GF-D8 (cell line): ENCODE data around the gene MAML3.

Experiments used
- DNase-seq: peaks from one replicate; lab custom pipeline; 2025; lab: John Stamatoyannopoulos, UW

The MAML3 gene

GRCh38 chr4:139686130-139686529 lies 467.9 kb downstream of the MAML3 start:
- DNase-seq, result no peak

DNA sequence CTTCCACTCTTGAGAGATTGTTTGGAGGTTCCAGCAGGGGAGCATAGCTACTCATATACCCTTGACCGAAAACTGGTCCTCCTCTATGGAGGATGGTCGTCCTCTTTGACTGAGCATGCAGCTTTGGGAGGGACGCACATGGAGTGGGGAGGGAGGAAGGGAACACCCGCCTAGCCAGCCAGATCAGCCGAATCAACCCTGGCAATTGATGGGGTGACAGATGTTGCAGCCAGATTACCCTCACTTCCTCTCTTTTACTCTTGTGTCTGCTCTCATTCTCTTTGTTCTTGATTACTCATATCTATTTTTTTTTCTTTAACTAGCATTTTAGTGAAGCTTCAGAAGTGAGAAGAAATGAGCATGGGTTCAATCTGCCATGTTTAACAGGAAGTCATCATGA lies 468.8 kb downstream of the MAML3 start:
- DNase-seq, result no peak

DNA sequence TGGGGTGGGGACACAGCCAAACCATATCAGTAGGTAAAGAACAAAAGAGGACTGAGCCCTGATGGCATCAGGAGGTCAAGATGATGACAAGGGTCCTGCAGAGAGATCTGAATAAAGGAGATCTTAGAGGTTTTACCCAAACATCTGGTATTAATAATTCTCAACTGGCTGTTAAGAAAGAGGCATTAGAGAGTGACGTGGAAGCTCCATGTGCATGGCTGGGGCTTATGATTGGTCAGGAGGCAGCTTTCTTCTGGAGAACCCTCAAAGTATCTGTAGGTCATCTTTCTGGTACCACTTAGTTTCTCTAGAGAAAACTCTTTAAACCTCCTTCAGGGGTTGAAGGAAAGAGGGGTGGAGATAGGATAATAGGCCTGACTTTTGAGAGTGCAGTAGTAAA lies 469.6 kb downstream of the MAML3 start:
- DNase-seq, result no peak

DNA sequence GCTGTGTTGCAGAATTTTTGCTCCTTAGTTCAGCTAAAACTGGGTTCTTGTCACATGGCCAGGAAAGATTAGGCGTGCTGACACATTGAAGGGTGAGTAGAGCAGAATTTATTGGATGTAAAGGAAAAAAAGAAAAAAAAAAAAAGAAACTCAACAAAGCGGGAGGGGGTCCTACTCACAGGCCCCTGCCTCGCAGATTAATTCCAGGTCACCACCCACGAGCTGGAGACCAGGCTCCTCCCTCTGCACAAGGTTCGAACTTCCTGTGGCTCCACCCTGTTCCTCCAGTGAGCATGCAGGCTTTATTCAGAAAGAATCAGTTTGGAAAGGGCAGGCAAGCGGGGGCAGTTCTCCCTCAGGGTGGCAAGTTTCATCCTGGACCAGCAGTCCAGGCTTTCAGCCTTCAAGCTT lies 471.2 kb downstream of the MAML3 start:
- DNase-seq, result no peak

DNA sequence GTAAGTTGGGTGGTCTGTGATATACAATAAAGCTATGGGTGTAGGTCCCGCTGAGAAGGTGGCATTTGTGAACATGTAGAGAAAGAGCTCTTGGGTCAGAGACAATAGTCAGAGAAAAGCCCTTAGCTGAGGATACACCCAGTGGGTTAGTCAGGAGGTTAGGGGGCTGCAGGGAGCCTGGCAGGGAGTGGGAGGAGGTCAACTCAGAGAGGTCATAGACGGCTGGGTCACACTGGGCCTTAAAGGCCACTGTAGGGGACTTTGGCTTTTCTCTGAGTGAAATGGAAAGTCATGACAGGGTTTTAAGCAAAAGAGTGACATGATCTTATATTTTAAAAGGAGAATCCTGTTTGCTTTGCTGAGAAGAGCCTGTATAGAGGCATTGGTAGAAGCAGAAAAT lies 471.7 kb downstream of the MAML3 start:
- no peak for DNase-seq

DNA sequence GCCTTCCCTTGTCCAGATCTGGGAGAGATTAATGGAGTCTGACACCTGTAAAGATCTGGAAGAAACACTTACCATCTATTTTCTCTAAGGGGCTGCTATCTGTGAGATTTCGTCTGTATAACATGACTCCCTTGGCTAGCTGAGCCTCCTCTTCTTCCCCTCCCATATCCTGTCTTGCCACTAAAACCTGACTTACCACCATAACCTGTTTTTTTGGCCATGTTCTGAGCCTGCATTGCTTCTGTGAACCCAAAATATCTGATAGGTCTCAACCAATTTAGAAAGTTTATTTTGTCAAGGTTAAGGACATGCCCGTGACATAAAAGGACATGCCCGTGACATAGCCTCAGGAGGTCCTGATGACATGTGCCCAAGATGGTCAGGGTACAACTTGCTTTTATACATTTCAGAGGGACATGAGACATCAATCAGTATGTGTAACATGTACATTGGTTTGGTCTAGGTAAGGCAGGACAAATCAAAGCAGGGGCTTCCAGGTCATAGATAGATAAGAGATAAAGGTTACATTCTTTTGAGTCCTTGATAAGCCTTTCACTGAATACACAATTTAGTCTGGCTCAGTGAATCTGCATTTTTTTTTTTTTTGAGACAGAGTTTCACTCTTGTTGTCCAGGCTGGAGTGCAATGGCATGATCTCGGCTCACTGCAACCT lies 476.9 kb downstream of the MAML3 start:
- DNase-seq, result no peak

DNA sequence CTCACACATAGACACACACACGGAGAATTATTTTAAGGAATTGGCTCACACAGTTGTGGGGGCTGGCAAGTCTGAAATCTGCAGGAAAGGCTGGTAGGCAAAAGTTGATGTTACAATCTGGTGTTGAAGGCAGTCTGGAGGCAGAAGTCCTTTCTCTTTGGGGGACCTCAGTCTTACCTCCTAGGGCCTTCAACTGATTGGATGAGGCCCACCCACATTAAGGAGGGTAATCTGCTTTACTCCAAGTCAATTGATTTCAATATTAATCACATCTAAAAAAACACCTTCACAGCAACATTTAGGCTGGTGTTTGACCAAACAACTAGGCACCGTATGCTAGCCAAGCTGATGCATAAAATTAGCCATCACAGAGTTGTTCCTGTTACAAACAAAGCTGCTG lies 477.6 kb downstream of the MAML3 start:
- DNase-seq, result no peak

DNA sequence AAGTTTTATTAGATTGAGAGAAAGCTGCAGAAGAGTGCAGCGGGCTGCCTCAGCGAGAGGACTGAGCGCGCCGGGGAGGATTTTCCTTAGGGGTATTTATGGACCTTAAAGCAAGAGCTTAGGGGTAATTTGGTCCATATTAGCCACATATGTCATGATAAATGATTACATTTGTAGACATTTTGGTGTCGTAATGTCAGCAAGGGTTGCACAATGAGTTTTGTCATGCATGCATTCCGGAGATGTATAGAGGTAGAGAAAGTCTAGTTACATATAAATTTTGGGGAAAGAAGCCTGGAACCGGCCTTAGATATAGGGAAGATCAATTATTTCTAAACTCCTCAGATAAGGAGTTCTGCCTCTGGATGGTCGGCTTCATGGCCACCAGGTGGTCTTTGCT lies 478.3 kb downstream of the MAML3 start:
- no peak for DNase-seq

DNA sequence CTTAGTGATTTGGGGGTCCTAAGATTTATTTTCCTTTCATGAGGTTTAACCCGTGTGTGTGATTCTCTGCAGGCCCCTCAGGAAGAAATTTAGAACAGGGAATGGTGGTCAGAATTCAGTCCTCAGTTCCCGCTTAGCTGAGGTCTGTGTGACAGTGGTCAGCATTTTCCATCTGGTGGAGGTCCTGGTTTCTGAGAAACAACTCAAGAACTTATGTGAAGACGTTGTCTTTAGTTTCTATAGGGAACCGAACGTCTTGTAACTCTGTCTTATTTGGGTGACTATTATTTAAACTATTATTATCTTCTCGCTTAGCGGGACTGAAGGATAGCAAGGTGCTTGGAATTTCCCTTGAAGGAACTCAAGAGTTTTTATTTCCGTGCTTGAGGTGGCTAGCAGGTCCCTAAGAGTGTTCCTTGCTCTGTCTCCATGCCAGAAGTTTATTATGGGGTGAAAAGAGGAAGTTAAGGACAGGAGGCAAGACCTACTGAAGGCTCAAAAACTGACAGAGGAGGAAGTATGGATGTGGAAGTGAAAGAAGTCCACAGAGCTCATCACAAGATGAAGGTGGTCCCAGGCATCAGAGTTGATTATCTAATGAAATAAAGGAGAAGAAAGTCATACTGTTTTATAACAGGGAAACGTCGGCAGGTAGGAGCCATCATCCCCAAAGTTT lies 479.0 kb downstream of the MAML3 start:
- DNase-seq, result peak; percentile 79

DNA sequence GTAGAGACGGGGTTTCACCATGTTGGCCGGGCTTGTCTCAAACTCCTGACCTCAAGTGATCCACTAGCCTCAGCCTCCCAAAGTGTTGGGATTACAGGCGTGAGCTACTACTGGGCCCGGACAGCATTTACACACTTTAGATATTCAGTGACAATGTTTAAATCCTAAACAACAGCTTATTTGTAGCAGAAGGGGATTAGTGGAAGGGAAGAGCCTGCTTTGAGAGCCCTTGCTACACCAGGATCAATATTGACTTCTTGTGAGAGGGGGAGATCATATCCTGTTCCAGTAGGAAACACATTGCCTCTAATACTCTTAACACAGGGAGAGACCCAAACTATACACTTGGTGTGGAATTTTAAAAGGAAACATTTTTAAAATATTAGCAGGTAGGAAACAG lies 481.3 kb downstream of the MAML3 start:
- no peak for DNase-seq

DNA sequence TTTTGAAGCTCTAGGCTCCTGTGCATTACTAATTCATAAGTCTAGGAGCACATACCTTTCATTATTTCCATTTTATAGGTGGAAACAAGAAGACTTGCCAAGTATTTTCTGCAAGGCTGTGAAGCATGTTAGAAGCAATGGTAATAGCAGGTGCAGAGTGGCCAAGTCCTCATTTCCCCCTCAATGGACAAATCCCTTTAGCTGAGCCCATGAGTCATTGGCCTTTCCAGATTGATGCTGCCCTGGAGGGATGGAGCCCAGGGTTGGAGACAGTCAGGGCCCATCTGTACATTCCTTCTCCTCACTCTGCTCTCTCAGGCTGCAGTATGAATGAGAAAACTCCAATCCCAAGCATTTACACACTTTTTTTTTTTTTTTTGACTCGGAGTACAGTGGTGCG lies 481.8 kb downstream of the MAML3 start:
- DNase-seq, result no peak

DNA sequence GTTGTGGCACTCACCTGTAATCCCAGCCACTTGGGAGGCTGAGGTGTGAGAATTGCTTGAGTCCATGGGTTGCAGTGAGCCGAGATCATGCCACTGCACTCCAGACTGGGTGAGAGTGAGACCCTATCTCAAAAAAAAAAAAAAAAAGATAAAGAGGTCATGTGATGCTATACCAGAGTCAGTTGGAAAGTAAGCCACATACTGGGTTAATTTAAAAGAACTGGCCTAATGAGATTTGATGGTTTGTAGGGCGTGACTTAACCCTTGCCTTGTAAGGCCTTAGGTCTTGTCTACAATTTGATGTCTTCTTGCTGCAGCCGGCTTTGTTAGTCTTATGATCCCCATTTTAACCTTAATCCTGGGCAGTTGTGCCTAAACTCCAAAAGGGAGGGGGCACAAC lies 483.2 kb downstream of the MAML3 start:
- DNase-seq, result no peak

DNA sequence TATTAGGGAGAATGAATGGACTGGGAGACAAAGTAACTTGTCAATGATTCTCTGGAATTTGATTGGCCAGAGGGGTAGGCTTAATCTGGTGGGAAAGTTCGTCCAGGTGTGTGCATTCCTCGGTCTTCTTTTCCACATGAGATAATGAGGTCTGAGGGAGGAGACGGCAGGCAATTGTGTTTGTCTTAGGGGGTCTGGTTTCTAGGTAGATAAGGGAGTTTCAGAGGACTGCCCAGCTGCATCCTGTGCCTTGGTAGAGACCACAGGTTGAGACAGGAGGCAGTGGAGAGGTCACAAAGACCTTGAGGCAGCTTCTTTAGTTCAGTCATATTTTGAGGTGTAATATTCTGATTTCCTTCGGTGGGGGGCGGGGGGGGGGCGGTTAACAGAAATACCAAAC lies 484.1 kb downstream of the MAML3 start:
- DNase-seq, result no peak

DNA sequence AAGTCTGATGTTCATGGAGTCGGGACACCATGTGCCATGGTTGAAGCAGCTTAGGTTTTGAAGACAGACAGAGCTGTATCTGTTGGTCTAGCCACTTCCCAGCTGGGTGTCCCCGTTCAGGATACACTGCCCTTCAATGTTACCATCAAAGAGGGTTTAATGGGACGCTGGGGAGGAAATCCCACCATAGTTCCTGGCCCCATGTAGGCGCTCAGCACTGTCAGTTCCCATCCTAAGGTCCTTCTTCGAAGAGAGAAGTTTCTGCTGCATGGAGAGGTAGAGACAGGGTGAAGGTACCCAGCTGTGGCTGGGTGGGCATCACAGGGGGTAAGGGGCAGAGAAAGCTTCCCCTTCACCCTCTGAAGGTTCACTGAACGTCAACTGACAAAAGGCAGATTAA lies 484.6 kb downstream of the MAML3 start:
- DNase-seq, result no peak

GRCh38 chr4:139668658-139669201 lies 485.3 kb downstream of the MAML3 start:
- no peak for DNase-seq

- no peak for DNase-seq
Measured at GRCh38 chr4:139668036-139668435, 485.9 kb downstream of the MAML3 start.
